HT-29 (cell line): Measurements from ENCODE around the gene CHRD. TPM values are rescaled to one million over a fixed set of nuclear protein-coding genes. Genes with fewer than 3 reads are reported as not detected.
A peak's percentile ranks its signal among the peaks of the same experiment; 100 is the strongest.

ENCODE experiments used
- DNase-seq: peaks from one replicate; pipeline ENCODE4 v3.0.0-alpha.2; 2015; ENCODE audit warnings: low spot score
- total RNA-seq: library from RNA; depleted of rRNA; stranded (reverse); fragments of >200 nt; shearing (Covaris generic); gene quantifications from 2 replicates; pipeline ENCODE4 v1.2.3, GENCODE V29; 2014

CHRD gene
- total RNA-seq, 1 experiment from 2014 or later: 3.4 TPM

GRCh38 chr3:184360929-184361531 is 18.8 kb upstream of the CHRD start:
- no peak for DNase-seq

GRCh38 chr3:184361532-184361931 is 18.3 kb upstream of the CHRD start, which contains the start of the genes CLCN2 and POLR2H:
Gene CLCN2 (minus strand): TSS chr3:184361605. CDS start chr3:184361479, 126 bp downstream.
Gene POLR2H (plus strand): TSS chr3:184361710. CDS start chr3:184363493, 1,783 bp downstream.
- peak; percentile 60 for DNase-seq

GRCh38 chr3:184361932-184362667 is 17.8 kb upstream of the CHRD start:
- DNase-seq: peak; percentile 86

- DNase-seq: peak; percentile 99
Observed at GRCh38 chr3:184362668-184363546, 16.9 kb upstream of the CHRD start.

- DNase-seq: no peak
Observed at GRCh38 chr3:184366619-184367289, 13.1 kb upstream of the CHRD start.

GRCh38 chr3:184368116-184368515 is 11.7 kb upstream of the CHRD start:
- DNase-seq: no peak

GRCh38 chr3:184368586-184369183 is 11.2 kb upstream of the CHRD start:
- no peak for DNase-seq

GRCh38 chr3:184371570-184372018 is 8.3 kb upstream of the CHRD start:
- DNase-seq: peak; percentile 85

GRCh38 chr3:184372296-184372821 is 7.5 kb upstream of the CHRD start:
- no peak for DNase-seq

GRCh38 chr3:184372911-184373310 is 6.9 kb upstream of the CHRD start:
- no peak for DNase-seq

GRCh38 chr3:184373422-184373821 is 6.4 kb upstream of the CHRD start:
- peak; percentile 77 for DNase-seq

GRCh38 chr3:184375747-184376461 is 4.0 kb upstream of the CHRD start:
- DNase-seq: no peak

GRCh38 chr3:184377374-184377773 is 2.5 kb upstream of the CHRD start:
- DNase-seq: no peak

GRCh38 chr3:184377882-184378445 is 1.9 kb upstream of the CHRD start, which contains the start of gene THPO:
Gene THPO (minus strand): TSS chr3:184378207. CDS start chr3:184376259, 1,948 bp downstream.
- DNase-seq: peak; percentile 43

- DNase-seq: no peak
Observed at GRCh38 chr3:184378651-184379357, 1.1 kb upstream of the CHRD start.

GRCh38 chr3:184380185-184380626 is 352 bp downstream of the CHRD start:
- no peak for DNase-seq

- DNase-seq: no peak
Observed at GRCh38 chr3:184380627-184381260, 890 bp downstream of the CHRD start.
